ENCODE measurements around the gene RABL3.
"Not testable (repeated sequence)": the region's sequence is repeated elsewhere in the genome, so short reads cannot be mapped to it uniquely, and the experiment has no call there.

Gene RABL3, protein sequence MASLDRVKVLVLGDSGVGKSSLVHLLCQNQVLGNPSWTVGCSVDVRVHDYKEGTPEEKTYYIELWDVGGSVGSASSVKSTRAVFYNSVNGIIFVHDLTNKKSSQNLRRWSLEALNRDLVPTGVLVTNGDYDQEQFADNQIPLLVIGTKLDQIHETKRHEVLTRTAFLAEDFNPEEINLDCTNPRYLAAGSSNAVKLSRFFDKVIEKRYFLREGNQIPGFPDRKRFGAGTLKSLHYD

DNA sequence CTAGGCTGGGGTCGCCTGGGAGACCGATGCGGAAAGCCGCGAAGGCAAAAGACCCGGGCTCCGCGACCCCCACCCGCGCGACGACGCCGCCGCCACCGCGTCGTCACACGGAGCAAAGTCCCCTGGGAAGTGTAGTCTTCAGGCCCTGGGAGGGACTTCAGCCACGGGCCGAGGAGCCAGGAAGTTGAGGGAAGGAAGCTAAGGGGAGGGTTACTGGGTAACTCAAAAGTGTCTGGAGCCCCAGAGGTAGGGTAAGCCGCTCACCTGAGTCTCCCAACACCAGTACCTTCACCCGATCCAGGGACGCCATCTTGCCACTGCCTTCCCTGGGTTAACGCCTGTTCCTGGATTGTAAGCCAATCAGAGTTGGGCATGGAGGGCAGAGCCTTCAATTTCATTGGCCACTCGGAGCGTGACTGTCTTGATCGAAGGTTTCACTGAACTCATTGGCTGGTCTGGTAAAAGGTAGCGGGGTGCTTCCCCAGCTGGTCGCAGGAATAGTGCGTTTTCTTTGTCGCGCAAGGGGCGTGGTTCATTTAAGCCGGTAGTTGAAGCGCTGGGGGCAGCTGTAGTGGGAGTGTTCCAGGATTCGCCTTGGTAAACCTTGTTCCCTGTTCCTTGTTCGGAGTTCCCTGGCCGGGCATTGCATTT is at the start of gene RABL3, which contains the start of gene GTF2E1:
RABL3 (minus strand) TSS at position 319 of the 651 bp plus-strand sequence; CDS start at position 310, 9 bp downstream.
GTF2E1 (plus strand) TSS at position 547 of the 651 bp plus-strand sequence. CDS start 7,809 bp downstream, outside the sequence.
- DNase-seq, result peak; percentile 92

DNA sequence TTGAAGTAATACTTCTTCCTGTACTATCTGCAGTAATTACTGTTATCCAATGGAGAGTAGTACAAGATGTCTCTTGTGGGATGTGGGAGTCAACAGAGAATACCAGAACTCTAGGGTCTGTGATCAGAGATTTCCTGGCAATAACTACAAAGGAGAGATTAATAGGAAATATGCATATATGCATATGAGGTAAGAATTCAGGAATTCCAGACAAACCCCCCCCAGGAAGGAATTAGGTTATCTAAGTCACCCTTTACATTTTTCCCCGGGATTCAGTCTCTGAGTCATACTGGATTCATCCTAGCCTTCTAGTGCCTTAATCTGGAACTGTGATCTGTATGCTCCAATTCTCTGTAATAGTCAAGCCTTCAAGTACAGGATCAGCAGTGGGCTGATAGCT is 49.6 kb upstream of the RABL3 start:
- no peak for DNase-seq

DNA sequence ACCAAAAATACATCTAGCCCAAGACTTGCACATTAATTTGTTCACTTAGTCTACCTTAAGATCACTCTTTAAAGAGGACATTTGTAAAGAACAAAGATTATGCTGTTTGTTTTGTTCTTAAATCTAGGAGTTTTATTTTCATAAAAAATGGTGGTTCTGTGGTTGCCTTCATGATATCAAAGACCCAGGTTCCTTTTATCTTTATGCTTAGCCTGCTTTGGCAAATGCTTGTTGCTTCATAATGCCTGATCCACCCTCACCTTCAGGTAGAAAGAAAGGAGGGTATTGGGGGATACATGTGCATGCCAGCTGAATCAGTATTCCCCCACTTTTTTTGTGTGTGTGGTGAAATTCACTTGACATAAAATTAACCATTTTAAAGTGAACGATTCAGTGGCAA is 48.7 kb upstream of the RABL3 start:
- no peak for DNase-seq

DNA sequence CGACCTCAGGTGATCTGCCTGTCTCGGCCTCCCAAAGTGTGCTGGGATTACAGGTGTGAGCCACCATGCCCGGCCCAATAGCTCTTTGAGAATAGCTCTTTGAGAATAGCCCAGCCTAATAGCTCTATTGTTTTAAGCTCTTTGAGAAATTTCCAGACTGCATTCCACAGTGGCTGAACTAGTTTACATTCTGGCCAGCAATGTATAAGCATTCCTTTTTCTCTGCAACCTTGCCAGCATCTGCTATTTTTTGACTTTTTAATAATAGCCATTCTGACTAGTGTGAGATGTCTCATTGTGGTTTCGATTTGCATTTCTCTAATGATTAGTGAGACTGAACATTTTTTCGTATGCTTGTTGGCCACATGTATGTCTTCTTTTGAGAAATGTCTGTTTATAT is 43.5 kb upstream of the RABL3 start:
- DNase-seq, result not testable (repeated sequence)

DNA sequence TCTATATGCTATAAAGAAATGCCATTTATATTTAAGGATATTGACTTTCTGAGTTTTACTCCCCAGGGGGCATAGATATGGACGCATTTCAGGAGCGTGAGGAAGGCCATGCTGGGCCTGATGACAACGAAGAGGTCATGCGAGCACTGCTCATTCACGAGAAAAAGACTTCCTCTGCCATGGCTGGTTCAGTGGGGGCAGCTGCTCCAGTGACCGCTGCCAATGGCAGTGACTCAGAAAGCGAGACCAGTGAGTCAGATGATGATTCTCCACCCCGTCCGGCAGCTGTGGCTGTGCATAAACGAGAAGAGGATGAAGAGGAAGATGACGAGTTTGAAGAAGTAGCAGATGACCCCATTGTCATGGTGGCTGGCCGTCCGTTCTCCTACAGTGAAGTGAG is 38.7 kb upstream of the RABL3 start:
- DNase-seq, result no peak

DNA sequence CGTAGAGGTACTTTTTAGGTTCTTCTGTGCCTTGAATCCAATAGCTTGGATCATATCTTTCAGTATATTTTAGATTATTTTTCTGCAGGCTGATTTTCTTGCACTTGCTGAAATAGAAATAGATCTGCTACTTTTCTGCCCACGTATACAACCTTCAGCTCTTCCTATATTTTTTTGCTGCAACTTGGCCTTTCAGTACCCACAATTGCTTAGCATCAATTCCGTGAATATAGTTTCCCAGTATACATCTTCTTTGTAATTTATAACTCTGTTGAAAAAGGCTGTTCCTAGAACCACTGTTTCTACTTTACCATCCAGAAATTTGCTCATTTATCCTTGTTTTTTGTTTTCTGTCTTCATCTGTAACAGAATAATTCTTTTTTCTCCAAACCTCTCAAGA is 36.5 kb upstream of the RABL3 start:
- no peak for DNase-seq

DNA sequence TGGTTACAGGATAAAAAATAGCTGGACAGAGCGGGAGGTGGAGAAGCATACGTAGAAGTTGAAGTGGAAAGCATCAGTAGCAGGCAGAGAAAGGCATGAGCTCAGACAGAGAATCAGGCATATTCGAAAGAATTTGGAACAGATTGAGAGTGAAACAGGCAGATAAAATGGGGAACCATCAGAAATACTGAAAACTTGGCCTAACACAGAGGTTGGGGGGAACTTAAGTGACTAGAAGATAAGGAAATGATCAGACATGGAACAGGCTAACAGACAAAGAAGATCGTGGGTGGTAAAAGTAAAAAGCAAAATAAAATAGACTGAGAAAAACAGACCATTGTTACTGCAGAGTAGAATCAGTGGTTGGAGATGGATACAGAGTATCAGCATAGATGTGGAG is 33.1 kb upstream of the RABL3 start:
- DNase-seq, result no peak

DNA sequence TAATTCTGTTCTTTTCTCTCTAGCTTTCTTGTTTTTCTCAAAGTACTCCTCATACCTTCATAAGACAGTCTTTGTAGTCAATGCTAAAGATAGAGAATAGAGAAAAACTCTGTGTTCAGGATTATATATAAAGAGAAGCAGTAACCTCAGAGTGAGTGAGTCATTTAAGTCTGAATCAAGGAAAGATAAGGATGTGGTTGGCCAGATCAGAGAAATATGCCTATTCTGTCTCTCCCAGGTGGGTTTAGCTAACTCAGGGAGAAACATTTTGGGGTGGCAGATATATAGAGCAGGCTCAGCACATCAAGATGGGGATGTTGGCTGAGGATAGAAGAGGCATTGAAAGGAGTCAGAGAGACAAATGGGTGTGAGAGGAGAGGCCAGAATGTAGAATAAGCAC is 31.6 kb upstream of the RABL3 start:
- DNase-seq, result no peak

DNA sequence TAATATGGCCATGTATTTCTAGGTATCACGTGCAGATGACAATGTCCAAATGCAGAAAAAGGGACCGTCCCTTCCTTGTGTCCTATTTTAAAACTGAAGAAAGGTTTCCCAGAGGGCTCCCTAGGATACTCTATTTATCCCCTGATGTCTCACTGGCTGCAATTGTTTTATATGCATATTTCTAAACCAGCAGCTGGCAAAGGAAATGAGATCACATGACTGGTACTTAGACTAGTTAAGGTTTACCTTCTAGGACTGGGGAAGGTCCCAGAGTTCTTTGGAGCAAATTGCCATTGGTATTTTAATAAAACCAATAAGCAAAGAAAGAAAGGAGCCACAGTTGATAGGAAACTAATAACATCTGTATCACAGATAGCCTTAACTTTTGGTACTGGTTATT is 29.8 kb upstream of the RABL3 start:
- no peak for DNase-seq

DNA sequence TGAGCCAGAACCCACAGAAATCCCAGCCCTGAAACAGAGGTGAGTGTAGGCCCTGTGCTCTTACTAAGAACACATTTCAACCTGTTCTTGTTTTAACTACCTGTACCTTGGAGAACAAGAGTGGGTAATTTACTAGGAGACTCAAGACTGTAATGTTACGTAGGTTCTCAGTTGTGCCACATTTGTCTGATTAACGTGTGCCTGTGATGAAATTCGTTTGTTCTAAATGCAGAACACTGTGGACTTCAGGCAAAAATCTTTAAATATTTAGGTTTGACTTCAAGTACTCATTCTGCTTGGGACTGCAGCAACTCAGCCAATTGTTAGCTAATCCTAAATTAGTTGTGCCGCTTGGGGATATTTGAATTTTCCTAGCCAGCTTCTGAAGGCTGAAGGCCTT is 28.6 kb upstream of the RABL3 start:
- no peak for DNase-seq

DNA sequence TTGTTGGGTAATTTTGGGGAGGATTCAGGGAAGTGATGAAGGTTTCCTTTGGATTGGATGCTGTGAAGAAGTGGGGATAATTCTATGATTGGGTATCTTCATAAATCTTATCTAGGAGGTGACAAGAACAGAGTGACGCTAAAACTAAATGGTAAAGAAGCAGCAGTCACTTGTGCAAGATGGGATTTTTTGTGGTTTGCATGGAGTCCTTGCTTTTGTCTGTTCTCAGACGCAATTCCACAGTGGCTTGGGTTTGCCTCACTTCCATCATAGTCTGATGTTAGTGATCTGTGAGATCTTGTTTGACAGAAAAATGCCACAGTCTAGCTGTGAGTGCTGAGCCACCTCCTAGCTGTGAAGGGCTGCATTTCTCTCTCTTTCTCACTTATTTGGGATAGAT is 27.1 kb upstream of the RABL3 start:
- DNase-seq, result no peak

DNA sequence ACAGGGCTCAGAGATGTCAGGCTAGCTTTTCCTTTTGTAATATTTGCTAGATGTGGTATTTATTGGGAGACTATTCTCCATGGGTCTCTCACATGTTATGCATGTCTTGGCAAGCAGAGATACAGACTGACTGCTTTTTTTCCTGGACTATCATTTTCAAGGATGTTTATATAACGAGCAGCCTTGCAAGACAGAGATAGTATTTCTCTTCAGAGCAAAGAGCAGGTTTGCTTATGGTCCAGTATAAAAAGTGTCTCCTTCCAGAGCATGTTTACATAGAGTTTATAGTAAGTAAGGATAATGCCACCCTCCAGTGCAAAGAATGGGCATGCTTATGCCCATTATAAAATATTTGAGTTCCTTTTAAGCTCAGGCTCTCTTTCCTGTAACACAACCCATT is 24.8 kb upstream of the RABL3 start:
- DNase-seq, result no peak

DNA sequence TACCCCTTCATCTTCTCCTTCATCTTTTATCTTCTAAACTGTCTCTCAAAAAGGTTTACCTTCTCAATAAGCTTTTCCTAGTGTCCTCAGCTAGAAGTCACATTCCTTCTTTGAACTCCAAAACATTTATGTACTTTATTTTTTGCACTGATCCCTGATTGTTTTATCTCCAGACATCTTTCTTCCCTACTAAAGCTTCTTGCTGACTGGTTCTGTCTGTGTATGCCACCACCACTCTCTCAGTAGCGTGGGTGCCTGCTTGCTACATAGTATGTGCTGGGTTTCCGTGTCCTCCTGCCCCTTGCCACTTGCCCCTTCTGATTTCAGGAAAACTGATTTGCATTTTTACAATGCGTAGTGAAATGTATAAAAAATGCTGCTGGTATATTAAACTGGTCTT is 24.3 kb upstream of the RABL3 start:
- DNase-seq, result no peak

DNA sequence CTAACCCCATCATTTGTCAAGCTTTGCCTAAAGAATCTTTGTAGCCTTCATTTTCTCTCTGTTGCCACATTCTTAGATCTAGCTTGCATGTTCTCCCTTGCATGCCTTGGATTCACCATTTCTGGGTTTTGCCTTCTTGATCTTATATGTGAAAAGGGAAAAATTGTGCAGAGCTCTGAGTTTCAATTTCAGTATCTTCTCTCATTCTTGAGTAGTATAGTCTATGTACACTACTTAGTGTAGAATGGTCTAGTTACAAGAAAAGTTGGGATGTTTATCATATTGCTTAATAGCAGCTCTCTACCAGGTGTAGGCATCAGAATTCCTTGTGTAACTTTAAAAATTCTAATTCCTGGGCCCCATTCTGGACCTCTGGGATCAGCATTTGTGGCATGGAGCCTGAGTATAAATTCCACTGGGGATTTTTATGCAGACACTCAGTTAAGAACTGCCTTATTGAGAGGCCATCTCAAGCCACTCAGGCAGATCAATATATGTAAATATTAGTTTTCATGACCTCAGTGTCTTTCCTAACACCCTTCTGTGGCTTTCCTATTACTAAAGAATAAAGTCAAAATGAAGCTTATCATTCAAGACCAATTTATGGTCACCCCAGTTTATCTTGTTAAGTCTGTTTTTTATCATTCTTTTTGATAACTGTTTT is 23.6 kb upstream of the RABL3 start:
- DNase-seq, result no peak

DNA sequence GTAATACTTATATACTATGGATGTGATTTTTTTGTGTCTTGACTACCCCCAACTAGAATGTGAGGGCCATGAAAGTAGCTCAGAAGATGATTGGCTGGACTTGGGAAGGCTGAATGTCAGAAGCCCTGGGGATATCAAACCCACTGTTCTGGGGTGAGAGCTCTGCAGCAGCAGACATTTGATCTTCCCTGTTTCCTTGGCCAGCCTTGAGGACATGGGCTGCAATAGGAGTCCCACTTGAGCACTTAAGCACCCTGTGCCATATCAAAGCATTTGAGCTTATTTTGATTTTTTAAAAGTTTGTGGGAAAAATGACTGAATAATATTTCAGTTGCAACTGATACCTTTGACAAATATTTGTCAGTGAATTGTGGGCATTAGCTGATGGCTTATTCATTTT is 21.9 kb upstream of the RABL3 start:
- DNase-seq, result no peak

DNA sequence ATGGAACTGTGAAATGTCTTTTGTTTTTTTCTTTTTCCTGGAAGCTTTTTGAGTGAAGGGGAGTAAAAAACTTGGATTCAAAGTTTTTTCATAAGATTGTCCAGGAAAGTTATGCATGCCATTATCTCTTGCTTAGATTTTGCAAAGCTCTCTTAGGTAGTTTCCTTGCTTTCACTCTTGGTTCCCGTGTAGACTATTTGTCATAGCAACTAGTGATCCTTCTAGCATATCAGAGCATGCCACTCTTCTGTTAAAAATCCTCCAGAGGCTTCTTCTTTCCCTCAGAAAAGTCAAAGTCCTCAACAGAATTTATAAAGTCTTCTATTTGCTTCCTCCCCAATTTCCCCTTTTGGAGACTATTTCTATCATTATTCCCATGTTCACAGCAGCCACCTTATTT is 21.3 kb upstream of the RABL3 start:
- DNase-seq, result no peak

DNA sequence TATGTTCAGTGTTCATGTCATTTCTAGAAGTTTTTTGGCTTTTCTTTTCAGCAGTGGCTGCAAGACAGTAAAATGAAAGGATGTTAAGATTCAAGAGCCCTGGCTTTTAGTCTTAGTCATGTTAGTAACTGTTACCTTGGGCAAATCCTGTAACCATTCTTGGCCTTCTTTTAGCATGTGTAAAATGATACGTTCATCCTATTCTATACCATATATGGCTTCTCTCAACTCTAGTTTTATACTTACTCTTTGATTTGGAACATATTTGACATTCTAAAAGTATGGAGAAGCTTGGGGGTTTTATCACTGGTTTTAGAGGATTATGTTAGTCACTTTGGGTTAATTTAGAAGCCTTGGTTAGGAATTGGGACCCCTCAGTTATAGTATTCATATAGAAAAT is 20.3 kb upstream of the RABL3 start:
- no peak for DNase-seq

DNA sequence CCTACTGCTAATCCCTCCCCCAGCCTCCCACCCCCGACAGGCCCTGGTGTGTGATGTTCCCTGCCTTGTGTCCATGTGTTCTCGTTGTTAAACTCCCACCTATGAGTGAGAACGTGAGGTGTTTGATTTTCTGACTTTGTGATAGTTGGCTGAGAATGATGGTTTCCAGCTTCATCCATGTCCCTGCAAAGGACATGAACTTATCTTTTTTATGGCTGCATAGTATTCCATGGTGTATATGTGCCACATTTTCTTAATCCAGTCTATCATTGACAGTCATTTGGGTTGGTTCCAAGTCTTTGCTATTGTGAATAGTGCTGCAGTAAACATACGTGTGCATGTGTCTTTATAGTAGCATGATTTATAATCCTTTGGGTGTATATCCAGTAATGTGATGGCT is 16.2 kb upstream of the RABL3 start:
- not testable (repeated sequence) for DNase-seq

DNA sequence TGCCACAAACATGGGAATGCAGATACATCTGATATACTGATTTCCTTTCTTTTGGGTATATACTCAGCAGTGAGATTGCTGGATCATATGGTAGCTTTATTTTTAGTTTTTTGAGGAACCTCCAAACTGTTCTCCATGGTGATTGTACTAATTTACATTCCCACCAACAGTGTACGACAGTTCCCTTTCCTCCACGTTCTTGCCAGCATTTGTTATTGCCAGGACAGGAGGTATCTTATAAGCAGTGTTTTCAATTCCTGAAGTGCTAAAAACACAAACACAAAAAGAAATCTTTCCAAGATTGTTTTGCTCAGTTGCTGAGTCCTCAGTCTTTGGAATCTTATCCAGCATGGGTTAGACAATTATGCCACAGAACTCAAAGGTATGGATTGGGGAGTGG is 13.7 kb upstream of the RABL3 start:
- DNase-seq, result no peak

DNA sequence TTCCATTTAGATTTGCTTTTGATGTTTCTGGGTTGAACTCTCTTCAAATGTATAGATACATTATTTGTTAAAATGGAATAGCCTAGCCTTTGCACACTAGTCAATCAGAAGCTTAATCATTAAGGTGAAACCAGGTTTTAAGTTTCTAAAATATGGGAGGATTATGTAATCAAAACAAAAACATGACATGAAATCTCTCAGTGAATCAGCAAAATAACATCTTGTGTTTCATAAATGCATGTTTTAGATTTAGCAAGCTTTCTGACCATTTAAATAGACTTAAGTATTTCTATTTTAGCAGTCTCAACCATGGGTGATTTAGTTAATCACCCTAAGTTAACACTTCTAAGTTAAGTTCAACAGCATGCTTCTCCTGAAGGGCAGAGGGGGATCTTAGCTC is 11.5 kb upstream of the RABL3 start:
- DNase-seq, result no peak

DNA sequence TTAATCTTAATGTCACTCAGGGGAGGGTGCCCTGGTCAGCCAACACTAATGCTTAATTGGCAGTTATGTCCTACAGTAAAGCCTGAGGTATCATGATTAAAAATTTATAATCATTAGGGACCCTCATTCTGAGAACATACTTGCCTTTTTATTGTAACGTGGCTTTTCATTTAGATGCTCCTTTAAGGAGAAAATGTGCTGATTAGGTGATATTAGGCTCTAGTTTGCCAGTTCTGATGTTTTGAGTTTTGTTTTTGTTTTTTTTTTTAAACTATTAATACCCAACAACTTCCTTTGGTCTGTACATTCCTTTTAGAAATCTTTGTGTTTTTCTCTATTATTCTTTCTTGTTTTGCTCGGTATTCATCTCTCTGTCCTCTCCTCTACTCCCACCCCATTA is 10.5 kb upstream of the RABL3 start:
- no peak for DNase-seq

DNA sequence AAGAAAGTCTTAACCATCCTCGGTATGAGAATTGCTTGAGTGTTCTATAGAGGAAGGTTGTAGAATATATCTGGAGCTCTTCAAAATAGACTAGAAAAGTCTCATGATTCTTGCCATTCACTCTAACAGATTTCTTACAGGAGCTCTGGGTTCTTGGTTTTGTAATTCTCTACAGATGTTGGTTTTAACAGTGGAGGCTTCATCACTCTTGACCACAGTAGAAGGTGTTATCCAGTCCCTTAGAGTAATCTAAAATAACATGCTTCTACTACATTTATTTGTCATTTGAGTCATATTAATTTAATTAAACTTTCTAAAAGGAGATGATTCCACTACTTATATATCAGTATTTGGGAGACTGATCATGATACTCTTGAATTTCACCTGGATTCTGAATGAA is 9.9 kb upstream of the RABL3 start:
- no peak for DNase-seq

DNA sequence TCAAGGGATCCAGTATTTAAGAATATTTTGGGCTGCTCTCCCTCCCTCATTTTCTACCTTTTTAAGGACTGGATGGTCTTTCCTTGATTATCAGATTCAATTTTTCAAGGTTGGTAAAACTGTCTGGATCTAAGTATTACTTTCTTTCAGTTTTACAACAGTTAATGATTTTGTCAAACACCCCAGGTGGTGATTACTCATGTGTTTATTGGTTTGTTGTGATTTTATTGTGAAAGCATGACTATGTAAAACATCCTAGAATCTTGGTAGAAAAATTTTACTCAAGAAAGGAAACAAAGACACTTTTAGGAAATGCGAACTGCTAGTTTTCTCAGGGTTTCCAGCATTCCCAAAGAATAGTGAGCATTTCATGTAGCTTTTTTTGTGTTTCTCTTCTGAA is 7.5 kb upstream of the RABL3 start:
- DNase-seq, result no peak

DNA sequence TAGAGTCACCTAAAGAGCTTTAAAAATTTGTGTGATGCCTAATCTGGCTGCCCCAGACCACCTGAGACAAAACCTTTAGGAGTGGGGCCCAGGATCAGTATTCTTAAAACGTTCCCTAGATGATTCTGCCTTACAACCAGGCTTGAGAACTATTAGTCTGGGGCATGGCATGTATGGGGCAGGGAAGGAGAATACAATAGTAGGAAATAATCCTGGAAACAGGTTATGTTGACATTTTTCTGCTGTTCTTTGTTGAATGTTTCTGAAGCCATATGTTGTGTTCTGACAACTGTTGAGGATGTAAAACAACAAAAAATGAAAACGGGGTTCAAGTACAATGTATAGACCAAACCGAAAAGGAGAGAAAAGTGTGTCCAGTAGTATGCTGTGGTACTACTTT is 3.1 kb upstream of the RABL3 start:
- DNase-seq, result no peak

Measured in NCI-H510A treated with DMSO at 0.1 percent for 48 hours (cell line).